HG03196 (cell line): Measurements from ENCODE around the gene SMIM10L2A.
"Not testable (repeated sequence)": the region's sequence is repeated elsewhere in the genome, so short reads cannot be mapped to it uniquely, and the experiment has no call there.

Source experiments
- ATAC-seq: cut with Tn5 transposase; IDR thresholded peaks from one replicate; pipeline ENCODE4 v1.9.1; 2021; ENCODE audit not compliant: unreplicated experiment

SMIM10L2A gene

GRCh38 chrX:135453381-135453780 lies 31.6 kb downstream of the SMIM10L2A start:
- ATAC-seq, result no peak

- no peak for ATAC-seq
Measured at GRCh38 chrX:135454816-135455215, 33.1 kb downstream of the SMIM10L2A start.

GRCh38 chrX:135461756-135462155 lies 40.0 kb downstream of the SMIM10L2A start:
- not testable (repeated sequence) for ATAC-seq

- ATAC-seq, result no peak
Measured at GRCh38 chrX:135463937-135464336, 42.2 kb downstream of the SMIM10L2A start.

GRCh38 chrX:135476378-135476777 lies 54.6 kb downstream of the SMIM10L2A start:
- ATAC-seq, result no peak

GRCh38 chrX:135477576-135477975 lies 55.8 kb downstream of the SMIM10L2A start:
- ATAC-seq, result no peak
